HG03280 (cell line): ENCODE data around the gene TPRKB.
"Not testable (repeated sequence)": the region's sequence is repeated elsewhere in the genome, so short reads cannot be mapped to it uniquely, and the experiment has no call there.

Source experiments
- ATAC-seq: cut with Tn5 transposase; IDR thresholded peaks from one replicate; pipeline ENCODE4 v1.9.1; 2021; ENCODE audit warnings: mild to moderate bottlenecking, moderate library complexity; ENCODE audit not compliant: unreplicated experiment

The TPRKB gene

GRCh38 chr2:73736855-73737779 is at the start of gene TPRKB:
TPRKB (minus strand) TSS chr2:73737345; CDS start chr2:73734569, 2,776 bp downstream.
- ATAC-seq = peak; percentile 98

- not testable (repeated sequence) for ATAC-seq
These were observed 46.7 kb upstream of the TPRKB start, which contains the start of gene C2orf78 for GRCh38 chr2:73783883-73784282. C2orf78 (plus strand) TSS chr2:73784183; CDS start chr2:73784310, 127 bp downstream.

GRCh38 chr2:73783402-73783801 is 46.3 kb upstream of the TPRKB start:
- ATAC-seq = not testable (repeated sequence)

- ATAC-seq = no peak
These were observed 43.1 kb upstream of the TPRKB start for GRCh38 chr2:73780237-73780582.

- ATAC-seq = peak; percentile 97
These were observed 42.5 kb upstream of the TPRKB start, which contains the start of gene DUSP11 for GRCh38 chr2:73779467-73780236. DUSP11 (minus strand) TSS chr2:73780103; CDS start chr2:73779974, 129 bp downstream.

GRCh38 chr2:73778867-73779466 is 41.8 kb upstream of the TPRKB start:
- ATAC-seq = not testable (repeated sequence)

- no peak for ATAC-seq
These were observed 39.8 kb upstream of the TPRKB start for GRCh38 chr2:73776869-73777519.

GRCh38 chr2:73776381-73776780 is 39.2 kb upstream of the TPRKB start:
- no peak for ATAC-seq

GRCh38 chr2:73772819-73773218 is 35.7 kb upstream of the TPRKB start:
- ATAC-seq = no peak

GRCh38 chr2:73770725-73771124 is 33.6 kb upstream of the TPRKB start:
- no peak for ATAC-seq

- ATAC-seq = no peak
These were observed 29.8 kb upstream of the TPRKB start for GRCh38 chr2:73766994-73767393.

- no peak for ATAC-seq
These were observed 29.2 kb upstream of the TPRKB start for GRCh38 chr2:73766349-73766748.

- no peak for ATAC-seq
These were observed 27.8 kb upstream of the TPRKB start for GRCh38 chr2:73764945-73765344.

- ATAC-seq = no peak
These were observed 25.4 kb upstream of the TPRKB start for GRCh38 chr2:73762571-73762970.

- ATAC-seq = no peak
These were observed 22.8 kb upstream of the TPRKB start for GRCh38 chr2:73759904-73760303.

- ATAC-seq = no peak
These were observed 22.2 kb upstream of the TPRKB start for GRCh38 chr2:73759285-73759764.

GRCh38 chr2:73754332-73754731 is 17.2 kb upstream of the TPRKB start:
- ATAC-seq = not testable (repeated sequence)

- no peak for ATAC-seq
These were observed 12.2 kb upstream of the TPRKB start for GRCh38 chr2:73749314-73749713.

- no peak for ATAC-seq
These were observed 9.7 kb upstream of the TPRKB start for GRCh38 chr2:73746877-73747208.

- ATAC-seq = no peak
These were observed 9.1 kb upstream of the TPRKB start for GRCh38 chr2:73746015-73746876.
